ENCODE results near the gene SEC24C. TPM values are rescaled to one million over a fixed set of nuclear protein-coding genes. Genes with fewer than 3 reads are reported as not detected.

The SEC24C gene
- total RNA-seq: 50.9 and 51.4 TPM in 2 replicates

GRCh38 chr10:73743905-73744663 lies at the start of gene SEC24C:
SEC24C (plus strand) TSS chr10:73744372; CDS start chr10:73746833, 2,461 bp downstream.

GRCh38 chr10:73697675-73698159 lies 46.5 kb upstream of the SEC24C start, which contains the start of gene AGAP5:
AGAP5 (minus strand) TSS chr10:73698109; CDS start chr10:73697755, 354 bp downstream.

GRCh38 chr10:73781879-73782748 lies 37.9 kb downstream of the SEC24C start, which contains the start of gene CHCHD1:
CHCHD1 (plus strand) TSS chr10:73782048; CDS start chr10:73782076, 28 bp downstream.

GRCh38 chr10:73785211-73785720 lies 41.1 kb downstream of the SEC24C start, which contains the start of gene ZSWIM8:
ZSWIM8 (plus strand) TSS chr10:73785606; CDS start chr10:73785879, 273 bp downstream.

Other genes with a start within 250 kb of the SEC24C start
- 8.6 and 12.3 TPM in 2 replicates for gene PPP3CB, start 248.3 kb upstream of the SEC24C start, total RNA-seq
- gene USP54, start 153.0 kb upstream of the SEC24C start, total RNA-seq: 5.1 and 6.8 TPM in 2 replicates
- gene MYOZ1, start 102.9 kb upstream of the SEC24C start, total RNA-seq: not detected in 2 replicates
- gene SYNPO2L, start 88.3 kb upstream of the SEC24C start, total RNA-seq: not detected in 2 replicates
- gene AGAP5, start 46.3 kb upstream of the SEC24C start, total RNA-seq: 1.4 and 1.8 TPM in 2 replicates
- 22.6 and 28.7 TPM in 2 replicates for gene CHCHD1, start 37.7 kb downstream of the SEC24C start, total RNA-seq
- gene ZSWIM8, start 41.2 kb downstream of the SEC24C start, total RNA-seq: 42.5 and 52.9 TPM in 2 replicates
- gene NDST2, start 67.2 kb downstream of the SEC24C start, total RNA-seq: 5.7 and 6.1 TPM in 2 replicates
- 19.9 and 23.8 TPM in 2 replicates for gene CAMK2G, start 130.2 kb downstream of the SEC24C start, total RNA-seq
- 0.60 and 1.2 TPM in 2 replicates for gene PLAU, start 166.8 kb downstream of the SEC24C start, total RNA-seq

All from dermis lymphatic vessel endothelial cell (primary cell).